NK-92 (cell line): Measurements from ENCODE around the gene RASSF5.

Experiments used
- DNase-seq: peaks from one replicate; lab custom pipeline; 2025; ENCODE audit not compliant: unreplicated experiment; lab: John Stamatoyannopoulos, UW

Gene RASSF5

DNA sequence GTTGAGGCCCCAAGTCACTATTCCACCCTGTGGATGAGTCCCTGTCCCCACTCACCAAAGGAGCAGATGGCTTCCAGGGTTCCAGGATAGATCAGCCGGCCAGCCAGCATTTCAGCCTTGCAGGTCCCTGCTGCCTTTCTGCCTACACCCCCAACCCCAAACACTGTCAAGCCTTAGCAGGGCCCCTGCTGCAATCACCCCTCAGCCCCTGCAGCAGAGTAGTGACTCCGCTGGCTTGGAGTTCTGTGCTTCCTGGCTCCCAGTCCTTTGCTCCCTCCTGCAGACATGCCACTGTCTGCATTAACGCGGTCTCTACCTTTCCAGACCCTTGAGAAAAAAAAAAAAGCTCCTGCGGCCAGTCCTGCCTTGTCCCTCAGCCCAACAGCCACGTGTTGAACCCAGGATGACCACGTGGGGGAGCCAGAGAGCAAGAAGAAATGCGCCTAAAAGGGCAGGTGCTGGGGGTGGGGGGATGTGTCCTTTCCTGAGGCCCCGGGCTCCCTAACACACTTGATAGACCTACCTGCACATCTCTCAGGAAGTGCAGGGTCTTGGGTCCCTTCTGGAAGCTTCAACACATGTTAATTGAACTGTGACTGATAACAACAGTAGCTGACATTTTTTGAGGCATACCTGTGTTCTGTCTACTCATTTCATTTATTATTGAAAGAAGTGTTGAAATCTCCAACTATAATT, 37.4 kb downstream of the RASSF5 start:
- DNase-seq, result no peak

GRCh38 chr1:206545351-206545750, 38.0 kb downstream of the RASSF5 start:
- DNase-seq, result no peak

DNA sequence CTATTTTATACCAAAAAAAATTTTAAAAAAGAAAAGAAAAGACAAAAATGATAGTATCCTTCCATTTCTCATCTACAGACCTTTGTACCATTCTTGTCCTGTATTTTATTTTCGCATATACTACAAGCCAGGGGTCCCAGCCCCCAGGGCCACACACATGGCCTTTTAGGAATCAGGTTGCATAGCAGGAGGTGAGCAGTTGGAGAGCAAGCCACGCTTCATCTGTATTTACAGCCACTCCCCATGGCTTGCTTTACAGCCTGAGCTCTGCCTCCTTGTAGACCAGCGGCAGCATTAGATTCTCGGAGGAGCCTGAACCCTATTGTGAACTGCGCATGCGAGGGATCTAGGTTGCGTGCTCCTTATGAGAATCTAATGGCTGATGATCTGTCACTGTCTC, 39.8 kb downstream of the RASSF5 start:
- DNase-seq, result no peak

- DNase-seq, result no peak
Measured at GRCh38 chr1:206550446-206550845, 43.1 kb downstream of the RASSF5 start.

- no peak for DNase-seq
Measured at GRCh38 chr1:206551296-206551985, 44.1 kb downstream of the RASSF5 start.

GRCh38 chr1:206551986-206552326, 44.6 kb downstream of the RASSF5 start:
- DNase-seq, result no peak

DNA sequence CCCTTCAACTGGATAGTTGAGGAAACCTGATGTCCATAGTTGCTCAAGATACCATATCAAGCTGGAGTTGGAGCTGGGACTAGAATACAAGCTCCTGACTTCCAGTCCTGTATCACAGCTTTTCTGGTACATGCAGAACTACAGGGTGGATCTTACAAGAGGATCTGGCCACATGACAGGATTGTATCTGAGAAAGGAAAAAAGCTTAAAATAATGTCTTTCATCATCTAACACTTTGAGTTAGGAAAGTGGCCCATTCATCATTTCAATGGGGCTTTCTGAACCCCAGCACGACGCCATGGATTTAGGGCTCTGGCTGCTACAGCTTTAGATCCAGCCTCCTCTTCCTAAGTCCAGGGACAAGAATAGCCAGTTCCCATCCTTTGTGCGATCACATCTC, 46.9 kb downstream of the RASSF5 start:
- no peak for DNase-seq

GRCh38 chr1:206554701-206555472, 47.6 kb downstream of the RASSF5 start:
- no peak for DNase-seq

- no peak for DNase-seq
Measured at GRCh38 chr1:206555473-206555935, 48.2 kb downstream of the RASSF5 start.

DNA sequence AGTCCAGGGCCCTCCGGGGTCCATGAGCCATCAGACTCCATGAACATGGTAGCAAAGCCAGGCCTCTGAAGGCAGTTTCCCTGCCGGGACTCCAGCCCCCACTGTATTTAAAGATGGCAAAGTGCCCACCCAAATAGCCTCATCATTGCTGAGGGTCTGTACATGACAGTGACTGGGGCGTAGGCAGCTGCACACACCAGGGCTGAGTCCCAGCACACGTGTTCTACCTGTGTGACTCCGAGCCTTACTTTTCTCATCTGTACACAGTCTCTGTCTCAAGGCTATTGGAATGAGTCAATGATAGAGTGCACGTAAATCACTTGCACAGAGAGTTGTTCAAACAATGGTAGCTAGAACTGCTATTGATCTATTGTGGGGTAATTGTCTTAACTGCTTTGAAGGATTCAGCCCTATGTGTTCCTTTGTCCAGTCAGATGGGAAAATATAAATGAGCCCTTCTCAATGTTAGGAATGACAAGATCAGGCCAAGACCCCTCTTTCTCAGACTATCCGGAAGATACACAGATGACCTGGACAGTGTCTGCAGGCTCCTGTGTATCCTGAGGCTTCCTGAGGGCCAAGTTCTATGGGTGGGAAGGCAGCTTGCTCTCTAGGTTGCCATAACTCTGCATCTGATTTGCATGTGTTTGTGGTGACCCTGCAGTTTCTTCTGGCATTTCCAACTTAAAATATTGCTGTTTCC, 48.9 kb downstream of the RASSF5 start:
- no peak for DNase-seq

GRCh38 chr1:206556750-206557635, 49.7 kb downstream of the RASSF5 start:
- DNase-seq, result peak; percentile 39

DNA sequence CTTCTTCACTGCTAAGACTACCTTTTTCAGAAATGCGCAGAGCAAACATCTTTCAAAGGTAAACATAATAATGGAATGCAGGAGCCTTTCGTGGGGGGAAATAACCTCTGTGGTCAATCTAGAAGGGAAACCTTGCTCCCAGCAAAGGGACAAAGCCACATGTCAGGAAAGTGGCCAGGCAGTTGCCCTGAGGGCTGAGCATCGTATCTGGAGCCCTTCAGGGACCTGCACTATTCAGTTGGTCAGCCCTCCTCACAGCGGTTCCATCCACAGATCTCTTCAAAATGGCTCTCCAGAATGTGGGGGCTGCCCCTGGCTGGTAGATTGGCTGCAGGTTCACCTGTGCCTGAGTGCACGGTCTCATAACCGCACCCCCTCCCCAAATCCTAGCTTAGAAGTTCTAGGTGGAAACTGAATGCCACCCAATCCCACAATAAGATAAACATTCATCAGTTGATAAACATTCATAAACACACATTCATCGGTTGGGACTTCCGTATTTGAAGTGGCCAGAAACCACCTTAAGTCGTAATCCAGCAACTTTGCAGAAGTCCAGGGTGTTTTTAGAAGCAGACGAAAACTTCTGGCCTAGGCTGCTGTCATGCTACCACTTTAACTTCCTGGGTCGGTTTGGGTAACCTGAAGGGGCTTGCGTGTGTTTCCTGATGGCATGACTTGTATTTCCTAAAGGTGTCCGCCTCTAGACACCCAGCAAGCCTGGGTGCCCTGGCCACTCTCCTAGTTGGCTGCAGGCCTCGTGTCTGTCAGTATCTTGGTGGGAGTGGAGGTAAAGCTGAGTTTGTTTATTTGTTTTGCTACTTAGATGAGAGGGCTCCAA, 50.5 kb downstream of the RASSF5 start:
- DNase-seq, result no peak

DNA sequence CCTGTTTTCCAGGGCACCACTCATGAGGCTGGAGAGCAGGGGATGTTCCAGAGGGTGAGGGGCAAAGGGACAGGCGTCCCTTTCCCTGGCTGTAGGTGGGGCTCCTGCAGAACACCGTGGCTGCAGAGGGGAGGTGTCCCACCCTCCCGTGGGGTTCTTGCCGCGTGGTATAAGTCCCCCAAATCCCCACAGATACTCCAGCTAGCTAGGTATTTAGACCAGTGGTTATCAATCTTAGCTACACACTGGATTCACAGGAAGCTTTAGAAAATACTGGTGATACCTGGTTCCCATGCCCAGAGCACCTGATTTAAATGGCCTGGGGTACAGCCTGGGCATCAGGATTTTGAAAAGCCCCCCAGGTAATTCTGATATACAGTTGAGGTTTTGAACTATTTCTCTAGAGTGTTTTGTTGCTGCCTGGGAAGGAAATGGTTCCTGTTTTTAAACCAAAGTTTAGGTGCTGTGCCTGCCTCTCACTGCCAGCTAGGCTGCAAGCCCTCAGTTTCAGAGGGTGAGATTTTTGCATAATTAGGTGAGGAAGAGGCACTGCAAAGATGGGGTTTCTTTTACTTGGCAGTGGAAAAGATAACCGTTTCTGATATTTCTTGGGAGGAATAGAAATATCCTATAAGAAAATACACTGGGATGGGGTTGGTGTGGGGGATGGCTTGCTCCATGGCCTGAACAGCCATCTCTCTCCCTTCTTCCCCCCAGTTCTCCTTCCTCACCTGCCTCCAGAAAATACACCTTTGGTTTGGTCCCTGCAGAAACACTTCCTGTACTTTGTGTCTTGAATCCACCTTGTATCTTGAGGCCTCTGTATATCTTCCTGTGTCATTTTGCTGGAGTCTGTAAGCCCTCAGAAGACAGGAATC, 51.7 kb downstream of the RASSF5 start:
- DNase-seq, result no peak

DNA sequence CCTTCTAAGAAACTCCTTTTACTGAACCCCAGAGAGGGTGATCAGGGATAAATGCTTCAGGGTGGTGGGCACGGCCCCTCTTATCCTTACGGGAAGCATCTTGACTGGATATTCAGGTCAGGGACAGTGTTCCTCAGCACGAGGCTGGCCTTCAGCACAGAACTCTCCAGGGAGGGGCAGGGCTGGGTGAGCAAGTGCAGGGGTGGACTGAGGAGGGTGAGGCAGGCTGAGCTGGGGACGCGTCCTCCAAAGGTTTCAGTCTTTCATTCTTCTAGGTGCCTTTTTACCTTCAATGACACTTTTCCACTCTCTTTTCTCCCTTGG, 52.3 kb downstream of the RASSF5 start:
- no peak for DNase-seq

DNA sequence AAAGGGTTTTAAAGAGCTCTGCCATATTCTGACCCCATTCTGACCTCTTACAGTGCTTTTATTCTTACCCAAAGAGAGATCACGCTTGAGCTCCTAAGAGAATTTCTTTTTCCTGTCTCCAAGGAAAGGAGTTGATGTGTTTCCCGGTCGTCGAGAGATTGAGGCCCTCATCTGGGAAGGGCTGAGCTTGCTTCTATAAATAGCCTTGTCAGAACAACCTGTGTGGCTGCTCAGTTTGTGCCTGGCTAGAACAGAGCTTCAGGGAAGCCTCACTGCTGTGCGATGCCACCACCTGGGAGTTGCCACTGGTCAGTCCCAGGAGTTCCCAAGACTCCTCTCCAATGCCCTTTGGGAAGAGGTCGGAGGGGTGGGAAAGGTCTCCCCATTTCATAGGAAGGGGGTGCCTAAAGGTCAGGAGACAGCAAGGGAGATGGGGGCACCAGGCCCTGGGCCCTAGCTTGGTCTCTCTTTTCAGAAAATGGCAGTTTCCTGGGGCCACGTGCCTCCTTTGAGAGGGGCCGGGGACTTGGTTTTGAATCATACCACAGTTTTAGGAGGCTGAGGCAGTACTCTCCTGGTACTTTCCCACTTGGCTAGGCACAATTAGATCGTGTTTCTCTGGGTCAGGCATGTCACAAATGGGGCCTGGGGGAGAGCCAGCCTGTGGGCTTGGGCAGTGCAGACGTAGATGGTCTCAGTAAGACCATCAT, 52.8 kb downstream of the RASSF5 start:
- DNase-seq, result no peak

GRCh38 chr1:206563367-206564207, 56.3 kb downstream of the RASSF5 start:
- DNase-seq, result no peak

DNA sequence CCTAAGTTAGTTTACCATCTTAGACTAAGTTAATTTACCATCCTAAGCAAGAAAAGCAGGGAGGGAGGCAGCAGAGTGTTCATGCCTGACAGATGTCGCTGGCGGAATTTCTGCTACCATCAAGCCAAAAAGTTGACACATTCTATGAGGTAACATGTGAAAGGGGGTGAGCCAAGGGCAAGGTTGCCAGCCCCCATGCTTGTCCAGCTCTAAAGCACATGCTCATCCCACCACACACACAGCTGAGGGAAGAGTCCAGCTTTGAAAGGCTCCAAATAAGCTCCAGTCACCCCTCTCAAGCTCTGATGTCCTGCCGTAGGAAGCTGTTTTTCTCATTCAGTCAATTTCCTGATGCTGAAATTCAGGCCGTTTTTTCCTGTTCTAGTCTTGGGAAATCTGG, 58.7 kb downstream of the RASSF5 start:
- DNase-seq, result no peak
